Vagina (tissue), 2 donors: ENCODE measurements around the gene PBX4.

ENCODE experiments used
- CTCF ChIP-seq, 3 experiments: fragments of 450-650 bp in 2 of 3; fragments of 200-600 bp in 1 of 3; sonication (generic) in 1 of 3; IDR thresholded peaks; one replicate each; pipeline ENCODE4 v1.5.1; 2017 to 2019; ENCODE audit warnings: antibody characterized with exemption in 3 of 3, mild to moderate bottlenecking in 2 of 3, moderate library complexity in 2 of 3
- POLR2A ChIP-seq, 2 donors: fragments of 450-650 bp; IDR thresholded peaks; one replicate each; pipeline ENCODE4 v1.6.1; 2017; ENCODE audit warnings: antibody characterized with exemption in 2 of 2, mild to moderate bottlenecking in 2 of 2, moderate library complexity in 2 of 2

- TF ChIP-seq CTCF (IDR thresholded peaks at IDR 0.05) = no peak
- TF ChIP-seq POLR2A (IDR thresholded peaks at IDR 0.05) = no peak
Measured at GRCh38 chr19:19558055-19558454, 60.4 kb downstream of the PBX4 start.
